Stimulated activated memory B cell treated with anti-CD40 and anti-IgM and Interleukin-4, amounts not matched to agents 10 μg/mL and 1 μg/mL and 100 μg/mL, for 72 hours (primary cell): Measurements from ENCODE around the gene GABRA1.

ENCODE experiments used
- ATAC-seq: fragments of 150-1000 bp; cut with Tn5 transposase; 2 replicates; pipeline ENCODE4 v1.10.0; 2021
- H3K27ac Mint-ChIP-seq: one replicate; pipeline ENCODE4 v1.8.0; 2022; ENCODE audit warnings: mild to moderate bottlenecking, mixed read lengths
- H3K27me3 Mint-ChIP-seq: one replicate; pipeline ENCODE4 v1.8.0; 2022; ENCODE audit warnings: mixed read lengths
- H3K36me3 Mint-ChIP-seq: one replicate; pipeline ENCODE4 v1.8.0; 2022; ENCODE audit warnings: mixed read lengths
- H3K4me1 Mint-ChIP-seq: one replicate; pipeline ENCODE4 v1.8.0; 2022; ENCODE audit warnings: mixed read lengths
- H3K4me3 Mint-ChIP-seq: one replicate; pipeline ENCODE4 v1.8.0; 2022; ENCODE audit warnings: mild to moderate bottlenecking, moderate library complexity, mixed read lengths
- H3K9me3 Mint-ChIP-seq: one replicate; pipeline ENCODE4 v1.8.0; 2022; ENCODE audit warnings: mixed read lengths

GABRA1 gene

GRCh38 chr5:161924270-161924669 is 76.3 kb downstream of the GABRA1 start:
- H3K4me3 Mint-ChIP-seq, result no peak overlapping the region
- H3K9me3 Mint-ChIP-seq, result peaks cover 8% of the 10 kb centered on the region
- no peaks in the 10 kb centered on the region for H3K27me3 Mint-ChIP-seq
- H3K4me1 Mint-ChIP-seq, result no peaks in the 10 kb centered on the region
- ATAC-seq, result no peak
- H3K27ac Mint-ChIP-seq, result no peak overlapping the region
- no peaks in the 10 kb centered on the region for H3K36me3 Mint-ChIP-seq

- no peaks in the 10 kb centered on the region for H3K4me1 Mint-ChIP-seq
- H3K4me3 Mint-ChIP-seq, result no peak overlapping the region
- no peaks in the 10 kb centered on the region for H3K27me3 Mint-ChIP-seq
- no peak for ATAC-seq
- H3K36me3 Mint-ChIP-seq, result no peaks in the 10 kb centered on the region
- no peak overlapping the region for H3K27ac Mint-ChIP-seq
- peaks cover 8% of the 10 kb centered on the region for H3K9me3 Mint-ChIP-seq
Observed at GRCh38 chr5:161925960-161926359, 78.0 kb downstream of the GABRA1 start.

GRCh38 chr5:161934486-161934885 is 86.6 kb downstream of the GABRA1 start:
- H3K9me3 Mint-ChIP-seq, result peaks cover 7% of the 10 kb centered on the region
- H3K27ac Mint-ChIP-seq, result no peak overlapping the region
- no peak for ATAC-seq
- H3K36me3 Mint-ChIP-seq, result no peaks in the 10 kb centered on the region
- no peaks in the 10 kb centered on the region for H3K27me3 Mint-ChIP-seq
- H3K4me1 Mint-ChIP-seq, result no peaks in the 10 kb centered on the region
- H3K4me3 Mint-ChIP-seq, result no peak overlapping the region

- no peak for ATAC-seq
- H3K27ac Mint-ChIP-seq, result no peak overlapping the region
- peaks cover 3% of the 10 kb centered on the region for H3K9me3 Mint-ChIP-seq
- H3K36me3 Mint-ChIP-seq, result no peaks in the 10 kb centered on the region
- H3K4me3 Mint-ChIP-seq, result no peak overlapping the region
- no peaks in the 10 kb centered on the region for H3K4me1 Mint-ChIP-seq
- H3K27me3 Mint-ChIP-seq, result no peaks in the 10 kb centered on the region
Observed at GRCh38 chr5:161944974-161945373, 97.1 kb downstream of the GABRA1 start.

GRCh38 chr5:161946911-161947310 is 99.0 kb downstream of the GABRA1 start:
- H3K4me1 Mint-ChIP-seq, result no peaks in the 10 kb centered on the region
- ATAC-seq, result no peak
- no peaks in the 10 kb centered on the region for H3K27me3 Mint-ChIP-seq
- peaks cover 3% of the 10 kb centered on the region for H3K9me3 Mint-ChIP-seq
- H3K36me3 Mint-ChIP-seq, result no peaks in the 10 kb centered on the region
- no peak overlapping the region for H3K27ac Mint-ChIP-seq
- H3K4me3 Mint-ChIP-seq, result no peak overlapping the region
